ENCODE data around the gene CGRRF1.

Gene CGRRF1

GRCh38 chr14:54489731-54490444 lies 19.8 kb upstream of the CGRRF1 start:
- no peak for DNase-seq (ENCODE audit: low spot score)

- DNase-seq (ENCODE audit: low spot score), result peak; percentile 2
Measured at GRCh38 chr14:54490445-54491175, 19.1 kb upstream of the CGRRF1 start.

- DNase-seq (ENCODE audit: low spot score), result no peak
Measured at GRCh38 chr14:54493293-54493692, 16.4 kb upstream of the CGRRF1 start.

DNA sequence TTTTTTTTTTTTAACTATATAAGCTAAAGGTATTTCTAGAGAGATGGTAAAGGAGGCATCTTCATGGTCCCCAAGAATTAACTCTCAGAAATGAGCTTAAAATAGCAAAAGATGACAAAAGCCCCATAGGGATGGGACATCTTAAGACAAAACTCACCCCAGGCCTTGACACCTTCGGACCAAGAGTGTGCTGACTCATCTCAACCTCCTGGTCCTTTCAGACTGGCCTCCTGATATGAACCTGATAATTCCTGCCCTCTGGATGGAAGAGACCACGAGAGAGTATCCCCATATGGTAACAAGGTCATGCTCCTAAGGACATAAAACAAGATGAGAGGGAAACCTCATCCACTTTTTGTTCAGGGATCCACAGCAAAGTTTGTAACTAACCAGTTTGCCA lies 12.5 kb upstream of the CGRRF1 start:
- no peak for DNase-seq (ENCODE audit: low spot score)

GRCh38 chr14:54498095-54498531 lies 11.6 kb upstream of the CGRRF1 start:
- DNase-seq (ENCODE audit: low spot score), result no peak

DNA sequence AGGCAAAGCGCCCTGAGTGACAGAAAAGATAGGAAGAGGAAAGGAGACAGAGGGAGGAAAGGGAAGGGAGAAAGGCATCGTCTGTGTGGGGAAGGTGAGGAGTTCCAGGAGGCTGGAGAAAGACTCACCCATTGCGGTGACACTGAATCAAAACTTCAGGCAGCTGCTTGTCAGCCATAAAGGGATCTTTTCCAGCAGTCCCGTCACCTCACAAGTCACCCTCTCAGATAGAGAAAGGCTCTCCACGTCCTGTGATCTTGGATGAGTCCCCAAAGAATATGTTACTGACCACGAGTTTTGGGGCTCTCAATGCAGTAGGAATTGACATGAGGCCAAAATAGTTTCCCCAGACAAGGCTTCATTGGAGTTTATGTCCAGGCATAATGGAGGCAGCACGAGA lies 11.1 kb upstream of the CGRRF1 start:
- no peak for DNase-seq (ENCODE audit: low spot score)

DNA sequence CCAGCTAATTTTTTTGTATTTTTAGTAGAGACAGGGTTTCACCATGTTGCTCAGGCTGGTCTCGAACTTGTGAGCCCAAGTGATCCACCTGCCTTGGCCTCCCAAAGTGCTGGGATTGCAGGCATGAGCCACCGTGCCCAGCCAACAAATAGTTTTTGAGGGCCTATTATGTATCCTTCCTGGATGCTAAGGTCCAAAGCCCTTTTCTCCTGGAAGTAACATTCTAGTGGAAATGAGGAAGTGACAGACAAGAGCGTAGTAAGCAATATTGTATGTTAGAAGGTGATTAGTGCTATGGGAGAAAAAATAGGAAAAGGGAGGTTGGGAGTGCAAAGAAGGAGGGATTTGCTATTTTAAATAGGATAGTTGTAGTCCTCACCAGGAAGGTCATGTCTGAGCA lies 9.0 kb upstream of the CGRRF1 start:
- no peak for DNase-seq (ENCODE audit: low spot score)

- DNase-seq (ENCODE audit: low spot score), result no peak
Measured at GRCh38 chr14:54501480-54501879, 8.2 kb upstream of the CGRRF1 start.

DNA sequence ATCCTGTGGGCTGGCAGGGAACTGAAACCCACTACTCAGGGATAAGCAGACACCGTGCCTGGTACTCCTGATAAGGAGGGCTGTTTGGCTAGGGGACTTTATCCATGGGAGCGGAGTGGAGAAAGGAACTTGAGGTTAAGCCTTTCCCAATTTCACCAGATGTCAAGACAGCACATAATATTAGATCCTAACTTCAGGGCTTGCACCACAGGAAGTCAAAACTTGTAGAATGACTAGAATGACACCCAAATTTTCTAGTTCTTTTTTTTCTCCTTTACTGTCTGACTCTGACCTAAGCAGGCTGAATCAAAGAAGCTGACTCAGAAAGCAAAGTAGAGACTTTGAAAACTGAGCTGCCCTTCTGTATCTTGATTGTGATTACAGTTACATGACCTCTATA lies 7.1 kb upstream of the CGRRF1 start:
- no peak for DNase-seq (ENCODE audit: low spot score)

- peak; percentile 10 for DNase-seq (ENCODE audit: low spot score)
Measured at GRCh38 chr14:54503486-54503885, 6.2 kb upstream of the CGRRF1 start.

- no peak for DNase-seq (ENCODE audit: low spot score)
Measured at GRCh38 chr14:54512393-54512792, 2.7 kb downstream of the CGRRF1 start.

- DNase-seq (ENCODE audit: low spot score), result no peak
Measured at GRCh38 chr14:54515670-54516069, 6.0 kb downstream of the CGRRF1 start.

DNA sequence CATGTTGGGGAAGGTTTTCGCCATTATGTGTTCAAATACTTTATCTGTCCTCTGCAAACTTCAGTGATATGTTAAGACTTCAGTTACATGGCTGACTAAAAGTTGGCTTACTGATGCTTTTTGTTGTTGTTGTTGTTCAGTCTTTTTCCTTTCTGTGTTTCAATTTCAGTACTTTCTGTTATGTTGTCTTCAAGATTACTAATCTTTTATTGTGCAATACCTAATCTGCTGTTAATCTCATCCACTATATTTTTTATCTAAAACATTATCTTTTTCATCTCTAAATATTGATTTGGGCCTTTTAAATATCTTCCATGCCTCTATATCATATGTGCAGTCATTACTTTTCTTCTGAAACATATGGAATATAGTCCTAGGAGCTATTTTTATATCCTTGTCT lies 7.0 kb downstream of the CGRRF1 start:
- DNase-seq (ENCODE audit: low spot score), result no peak

DNA sequence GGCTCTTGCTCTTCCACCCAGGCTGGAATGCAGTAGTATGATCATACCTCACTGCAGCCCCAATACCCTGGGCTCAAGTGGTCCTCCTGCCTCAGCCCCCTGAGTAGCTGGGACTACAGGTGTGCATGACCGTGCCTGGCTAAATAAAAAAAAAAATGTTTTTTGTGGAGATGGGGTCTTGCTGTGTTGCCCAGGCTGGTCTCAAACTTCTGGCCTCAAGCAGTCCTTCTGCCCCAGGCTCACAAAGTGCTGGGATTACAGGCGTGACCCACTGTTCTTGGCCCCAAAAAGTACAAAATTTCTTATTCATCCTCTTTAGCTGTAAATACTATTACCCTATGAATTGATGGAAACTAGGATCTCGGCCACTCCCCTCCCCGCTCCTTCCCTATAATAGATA lies 14.7 kb downstream of the CGRRF1 start:
- DNase-seq (ENCODE audit: low spot score), result no peak

GRCh38 chr14:54528973-54529372 lies 19.3 kb downstream of the CGRRF1 start:
- no peak for DNase-seq (ENCODE audit: low spot score)

DNA sequence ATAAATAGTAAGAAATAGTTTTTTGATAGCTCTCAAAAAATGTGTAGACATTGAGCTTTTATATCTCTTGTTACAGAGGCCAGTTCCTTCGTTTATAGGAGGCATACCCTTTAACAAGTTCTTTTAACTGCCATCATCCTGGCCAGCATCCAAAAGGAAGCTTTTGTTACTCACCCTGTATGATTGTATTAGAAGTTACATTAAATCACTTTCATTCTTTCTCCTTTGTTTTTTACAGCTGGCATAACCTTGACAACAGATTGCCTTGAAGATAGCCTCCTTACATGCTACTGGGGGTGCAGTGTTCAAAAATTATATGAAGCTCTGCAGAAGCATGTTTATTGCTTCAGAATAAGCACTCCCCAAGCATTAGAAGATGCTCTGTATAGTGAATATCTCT lies 20.1 kb downstream of the CGRRF1 start:
- no peak for DNase-seq (ENCODE audit: low spot score)

GRCh38 chr14:54532111-54533012 lies 22.7 kb downstream of the CGRRF1 start:
- no peak for DNase-seq (ENCODE audit: low spot score)

DNA sequence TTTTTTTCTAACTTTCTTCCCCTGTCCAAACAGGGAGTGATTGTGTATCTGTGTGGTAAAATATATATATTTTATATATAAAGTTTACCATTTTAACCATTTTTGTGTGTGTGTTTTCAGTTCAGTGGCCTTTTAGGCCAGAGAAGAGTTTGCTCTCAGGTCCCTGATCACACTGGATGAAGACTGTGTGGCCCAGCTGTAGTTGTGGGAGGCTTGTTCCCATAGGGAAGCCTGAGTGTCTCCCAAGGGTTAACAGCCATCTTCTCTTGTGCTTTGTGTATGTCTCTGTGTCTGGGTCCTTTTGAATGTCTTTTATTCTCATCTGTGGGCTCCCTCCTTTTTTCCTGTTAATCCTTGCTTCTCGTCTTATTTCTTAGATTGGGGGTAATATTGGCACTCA lies 23.4 kb downstream of the CGRRF1 start:
- DNase-seq (ENCODE audit: low spot score), result no peak

DNA sequence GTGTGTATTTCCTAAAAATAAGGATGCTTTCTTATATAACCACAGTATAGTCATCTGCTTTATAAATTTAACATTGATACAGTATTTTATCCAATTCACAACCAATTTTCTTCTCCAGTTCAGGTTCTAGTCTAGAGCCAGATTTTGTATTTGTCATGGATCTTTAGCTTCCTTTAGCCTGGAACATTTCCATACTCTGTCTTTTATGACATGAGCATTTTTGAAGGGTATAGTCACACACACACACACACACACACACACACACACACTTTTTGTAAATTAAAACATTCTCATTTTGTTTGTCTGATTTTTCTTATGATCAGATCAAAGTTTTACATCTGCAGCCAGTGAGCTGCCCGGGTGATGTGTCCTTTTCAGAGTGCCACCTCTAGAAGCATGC lies 25.4 kb downstream of the CGRRF1 start:
- DNase-seq (ENCODE audit: low spot score), result no peak

- DNase-seq (ENCODE audit: low spot score), result no peak
Measured at GRCh38 chr14:54535646-54536045, 25.9 kb downstream of the CGRRF1 start.

- DNase-seq (ENCODE audit: low spot score), result no peak
Measured at GRCh38 chr14:54537651-54538050, 27.9 kb downstream of the CGRRF1 start.

- DNase-seq (ENCODE audit: low spot score), result no peak
Measured at GRCh38 chr14:54538055-54538454, 28.3 kb downstream of the CGRRF1 start.

DNA sequence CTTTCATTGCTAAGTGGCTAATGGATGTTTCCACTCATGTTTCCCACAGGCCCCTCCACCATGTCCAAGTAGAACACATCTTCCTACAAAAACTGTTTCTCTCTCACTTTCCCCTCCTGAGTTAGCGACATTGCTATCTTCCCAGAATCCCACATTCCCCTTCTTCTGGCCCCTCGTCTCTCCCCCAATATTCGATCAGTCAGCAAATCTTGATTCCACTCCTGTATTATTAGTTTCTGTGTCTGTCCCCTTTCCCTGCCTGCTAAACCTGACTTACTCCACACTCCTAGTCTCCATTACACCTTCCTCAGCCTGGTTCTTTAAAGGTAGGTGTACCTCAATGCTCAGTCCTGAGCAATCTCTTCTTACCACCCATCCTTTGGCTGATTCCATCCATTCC lies 37.9 kb downstream of the CGRRF1 start:
- no peak for DNase-seq (ENCODE audit: low spot score)
